H54 (cell line): ENCODE results near the gene ZFP69B.
"Not testable (repeated sequence)": the region's sequence is repeated elsewhere in the genome, so short reads cannot be mapped to it uniquely, and the experiment has no call there.

ENCODE experiments used
- DNase-seq: peaks from one replicate; pipeline ENCODE4 v3.0.0; 2011; ENCODE audit warnings: low spot score, mixed read lengths; ENCODE audit not compliant: insufficient read length
- FAIRE-seq: peaks from 3 replicates; lab custom pipeline; 2011; peaks lifted over from hg19 to GRCh38; lab: Jason Lieb, UNC
- POLR2A ChIP-seq: IDR thresholded peaks from 2 replicates; pipeline ENCODE4 v1.6.1; 2011; ENCODE audit warnings: low read depth, mild to moderate bottlenecking, low read length

ZFP69B gene

GRCh38 chr1:40469327-40469726 lies 19.1 kb downstream of the ZFP69B start:
- no peak for DNase-seq
- no peak for TF ChIP-seq POLR2A
- FAIRE-seq: no peak

GRCh38 chr1:40475268-40475667 lies 25.0 kb downstream of the ZFP69B start:
- FAIRE-seq (no peak), DNase-seq (no peak)
- no peak for TF ChIP-seq POLR2A

GRCh38 chr1:40476924-40477677 lies 26.8 kb downstream of the ZFP69B start, which contains the start of gene ZFP69:
Gene ZFP69 (plus strand): TSS chr1:40477290. CDS start chr1:40479362, 2,072 bp downstream.
- FAIRE-seq (no peak), DNase-seq (peak; percentile 93)
- TF ChIP-seq POLR2A: peak; percentile 85

- DNase-seq: peak; percentile 24
- TF ChIP-seq POLR2A: no peak
- FAIRE-seq: peak; percentile 23
These were observed 27.4 kb downstream of the ZFP69B start for GRCh38 chr1:40477678-40478053.

- FAIRE-seq (no peak), DNase-seq (no peak)
- TF ChIP-seq POLR2A: no peak
These were observed 28.0 kb downstream of the ZFP69B start for GRCh38 chr1:40478276-40478675.

GRCh38 chr1:40479156-40479555 lies 28.9 kb downstream of the ZFP69B start:
- FAIRE-seq (no peak), DNase-seq (no peak)
- TF ChIP-seq POLR2A: no peak

- no peak for DNase-seq
- TF ChIP-seq POLR2A: no peak
- no peak for FAIRE-seq
These were observed 45.1 kb downstream of the ZFP69B start for GRCh38 chr1:40495315-40495903.

- not testable (repeated sequence) for FAIRE-seq
These were observed 52.4 kb downstream of the ZFP69B start for GRCh38 chr1:40502651-40503050.

GRCh38 chr1:40507973-40508372 lies 57.7 kb downstream of the ZFP69B start:
- DNase-seq (no peak), FAIRE-seq (no peak)
- no peak for TF ChIP-seq POLR2A

More at GRCh38 chr1:40502651-40503050, 52.4 kb downstream of the ZFP69B start:
- DNase-seq: not testable (repeated sequence)

GRCh38 chr1:40508375-40509341 lies 58.4 kb downstream of the ZFP69B start, which contains the start of gene EXO5:
Gene EXO5 (plus strand): TSS chr1:40508767. CDS start chr1:40514545, 5,778 bp downstream.
- FAIRE-seq: no peak
- peak; percentile 87 for TF ChIP-seq POLR2A
- DNase-seq: peak; percentile 23
